Stimulated activated CD8-positive, alpha-beta memory T cell treated with anti-CD3 and anti-CD28 coated beads, Interleukin-4, amount 100 ng/mL, for 24 hours (primary cell): Measurements from ENCODE around the gene ALG11.
A peak's percentile ranks its signal among the peaks of the same experiment; 100 is the strongest.
"Not testable (repeated sequence)": the region's sequence is repeated elsewhere in the genome, so short reads cannot be mapped to it uniquely, and the experiment has no call there.

Experiments used
- DNase-seq: peaks from one replicate; pipeline ENCODE4 v3.0.0-alpha.2; 2020; ENCODE audit warnings: low read depth

The ALG11 gene, protein sequence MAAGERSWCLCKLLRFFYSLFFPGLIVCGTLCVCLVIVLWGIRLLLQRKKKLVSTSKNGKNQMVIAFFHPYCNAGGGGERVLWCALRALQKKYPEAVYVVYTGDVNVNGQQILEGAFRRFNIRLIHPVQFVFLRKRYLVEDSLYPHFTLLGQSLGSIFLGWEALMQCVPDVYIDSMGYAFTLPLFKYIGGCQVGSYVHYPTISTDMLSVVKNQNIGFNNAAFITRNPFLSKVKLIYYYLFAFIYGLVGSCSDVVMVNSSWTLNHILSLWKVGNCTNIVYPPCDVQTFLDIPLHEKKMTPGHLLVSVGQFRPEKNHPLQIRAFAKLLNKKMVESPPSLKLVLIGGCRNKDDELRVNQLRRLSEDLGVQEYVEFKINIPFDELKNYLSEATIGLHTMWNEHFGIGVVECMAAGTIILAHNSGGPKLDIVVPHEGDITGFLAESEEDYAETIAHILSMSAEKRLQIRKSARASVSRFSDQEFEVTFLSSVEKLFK

DNA sequence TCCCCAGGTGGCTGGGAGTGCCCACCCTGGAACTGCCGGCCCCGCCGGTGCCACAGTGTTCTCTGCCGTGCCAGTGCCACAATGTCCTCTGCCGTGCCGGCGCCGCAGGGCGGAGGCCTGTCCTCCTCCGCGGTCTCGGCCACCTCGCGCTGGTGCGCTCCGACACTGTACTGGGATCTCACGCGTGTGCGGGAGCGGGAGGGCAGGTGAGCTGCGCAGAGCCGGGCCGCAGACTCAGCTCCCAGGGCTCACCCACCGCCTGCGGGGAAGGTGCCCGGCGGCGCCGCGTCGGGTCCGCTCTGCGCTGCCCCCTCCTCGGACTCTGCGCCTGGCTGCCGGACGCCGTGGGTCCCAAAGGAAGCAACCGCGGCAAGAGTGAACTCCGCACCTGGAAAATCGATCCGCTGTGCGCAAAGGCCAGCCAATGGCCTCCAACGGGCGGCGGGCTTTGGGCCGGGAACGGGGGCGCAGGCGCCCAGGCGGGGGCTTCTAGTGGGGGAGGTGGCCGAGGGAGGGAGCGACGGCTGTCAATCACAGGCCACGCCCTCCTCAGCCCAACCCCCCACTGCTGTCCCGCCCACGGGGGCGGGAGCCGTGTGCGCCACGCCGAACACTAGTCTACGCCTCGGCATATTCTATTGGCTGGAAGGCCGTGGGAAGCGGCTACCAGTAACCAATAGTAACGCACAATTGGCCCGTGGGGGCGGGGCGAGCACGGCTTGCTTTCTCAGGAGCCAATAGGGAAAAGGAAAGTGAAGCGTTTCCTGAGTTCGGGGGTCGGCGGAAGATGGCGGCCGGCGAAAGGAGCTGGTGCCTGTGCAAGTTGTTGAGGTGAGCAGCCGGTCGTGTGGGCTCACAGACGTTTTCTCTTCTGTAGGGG is at the start of gene ALG11:
Gene ALG11, plus strand, starts transcription at position 767 of the 880 bp plus-strand sequence. Its CDS starts 21 bp downstream, at position 788.
- DNase-seq, result peak; percentile 99

DNA sequence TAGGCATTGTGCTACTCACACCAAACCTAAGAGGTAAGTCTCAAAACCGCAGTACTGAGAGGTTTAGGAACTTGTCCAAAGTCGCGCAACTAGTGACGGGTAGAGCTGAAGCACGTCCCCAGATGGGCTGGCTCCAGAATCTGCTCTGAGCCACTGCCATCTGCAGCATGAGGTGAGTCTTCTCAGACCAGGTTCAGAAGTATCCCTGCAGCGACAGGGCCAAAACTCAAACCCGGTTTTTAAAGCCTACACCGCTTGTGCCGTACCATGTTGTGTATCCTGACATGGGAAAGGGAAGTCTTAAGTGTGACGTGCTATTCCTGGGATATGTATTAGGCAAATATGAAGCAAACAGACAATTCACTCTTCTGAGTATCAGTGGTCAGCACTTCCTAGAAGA is 46.0 kb upstream of the ALG11 start:
- no peak for DNase-seq

DNA sequence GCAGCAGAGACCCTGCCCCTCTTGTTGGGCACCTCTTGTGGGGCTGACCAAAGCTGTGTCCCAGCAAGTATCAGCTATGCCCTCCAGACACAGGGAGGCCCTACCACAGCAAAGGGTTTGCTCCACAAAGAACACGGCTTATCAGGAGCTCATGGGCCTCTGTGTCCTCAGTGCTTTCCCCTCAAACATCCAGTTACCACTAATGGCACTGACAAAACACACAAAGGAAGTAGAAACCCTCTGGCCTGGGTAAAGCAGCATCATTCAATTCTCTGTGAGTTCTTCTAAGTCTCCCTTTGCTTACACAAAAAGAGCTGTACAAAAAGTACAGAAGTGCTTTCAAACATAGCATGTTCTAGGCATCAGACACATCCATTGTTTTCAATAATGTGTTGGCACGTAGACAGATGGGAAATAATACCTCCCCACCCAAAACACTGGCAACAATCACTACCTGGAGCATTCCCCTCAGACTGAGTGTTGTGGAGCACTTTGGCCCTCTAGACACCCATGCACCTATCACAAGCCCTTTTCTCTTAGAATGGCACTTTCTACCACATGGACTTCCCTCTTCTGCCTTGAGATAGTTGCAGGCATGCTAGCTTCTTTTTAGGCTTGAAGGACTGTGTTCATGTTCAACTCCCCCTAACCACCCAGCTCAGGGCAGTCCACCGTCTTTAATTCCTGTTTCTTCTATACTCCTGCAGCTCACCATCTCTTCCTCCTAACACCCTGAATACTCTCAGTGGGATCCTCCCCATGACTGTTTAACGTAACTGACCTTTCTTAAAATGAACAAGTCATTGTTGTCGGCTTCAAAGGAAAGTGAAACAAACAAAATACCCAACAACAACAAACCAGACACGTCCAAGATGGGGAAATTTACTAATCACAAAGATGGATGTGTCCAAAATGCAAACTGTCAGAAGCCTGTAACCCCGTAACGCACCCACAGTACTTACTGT is 44.4 kb upstream of the ALG11 start:
- DNase-seq, result no peak

DNA sequence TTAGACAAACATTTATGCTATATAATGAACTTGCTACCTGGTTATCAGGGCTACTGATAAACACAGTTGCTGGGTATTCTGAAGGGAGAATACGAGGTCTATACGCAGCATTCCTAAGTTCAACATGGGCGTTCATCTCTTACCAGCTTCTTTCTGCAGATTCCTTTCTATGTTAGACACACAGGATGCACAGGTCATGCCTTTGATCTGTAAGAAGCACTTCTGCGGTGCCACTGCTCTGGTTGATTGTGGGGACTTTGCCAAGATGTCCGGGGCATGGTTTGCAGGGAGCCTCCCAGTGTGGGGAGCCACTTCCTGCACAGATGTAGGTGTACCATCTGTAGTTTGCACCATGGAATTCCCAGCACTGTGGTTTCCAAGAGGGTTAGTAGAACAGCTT is 41.8 kb upstream of the ALG11 start:
- no peak for DNase-seq

DNA sequence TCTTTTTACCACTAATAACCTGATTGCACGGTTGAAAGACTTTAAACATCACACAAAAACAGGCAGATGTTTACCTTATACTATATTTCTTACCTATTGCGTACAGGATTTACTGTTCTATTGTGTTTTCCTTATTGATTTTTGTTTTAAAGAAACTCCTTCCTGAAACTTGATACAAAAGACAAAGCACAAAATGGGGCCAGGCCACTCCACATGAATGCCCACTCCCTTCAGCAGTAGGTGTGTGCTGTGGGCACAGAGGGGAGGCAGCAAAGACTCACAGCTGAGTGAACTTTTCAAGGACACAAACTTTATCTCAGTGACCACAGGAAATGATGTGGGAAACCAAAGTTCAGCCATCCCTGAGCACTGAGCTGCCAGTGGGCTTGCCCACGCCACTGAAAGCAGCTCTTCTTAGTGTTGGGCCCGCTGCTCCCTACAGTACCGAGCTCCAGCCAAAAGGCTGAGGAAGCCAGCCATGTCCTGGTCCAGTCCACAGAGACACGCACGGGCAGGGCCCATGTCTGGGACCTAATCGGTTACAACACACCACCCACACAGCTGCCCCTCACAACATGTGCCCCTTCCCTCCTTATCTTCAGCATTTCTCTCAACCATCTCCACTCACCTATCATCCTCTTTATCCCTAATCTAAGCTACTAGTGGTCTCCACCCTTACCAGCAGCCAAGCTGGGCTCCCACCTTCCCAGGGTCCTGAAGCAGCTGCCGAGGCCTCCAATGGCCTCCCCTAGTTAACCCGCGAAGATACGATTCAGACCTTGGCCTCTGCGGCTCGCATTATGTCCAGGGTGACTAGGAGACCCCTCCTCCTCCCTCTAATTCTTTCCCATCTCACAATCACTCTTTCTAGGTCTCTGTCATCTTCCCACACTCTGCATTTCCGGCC is 40.4 kb upstream of the ALG11 start:
- DNase-seq, result no peak

DNA sequence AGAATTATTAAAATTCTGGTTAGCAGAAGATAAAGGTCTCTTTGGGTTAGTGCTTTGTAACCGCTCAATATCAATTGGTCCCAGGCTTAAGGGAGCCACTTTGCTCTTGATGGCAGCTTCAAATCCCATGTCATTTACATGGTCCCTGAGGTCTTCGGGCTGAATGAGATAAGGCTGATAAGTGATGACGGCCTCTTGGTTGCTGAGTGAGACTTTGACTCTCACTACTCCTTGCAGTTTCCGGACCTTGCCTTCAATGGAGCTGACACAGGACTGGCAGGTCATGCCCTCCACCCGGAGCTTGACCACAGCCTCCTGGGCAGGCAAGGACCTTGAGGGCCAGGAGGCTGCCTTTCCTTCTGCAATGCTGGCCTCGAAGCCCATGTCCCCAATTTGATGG is 37.7 kb upstream of the ALG11 start:
- no peak for DNase-seq

DNA sequence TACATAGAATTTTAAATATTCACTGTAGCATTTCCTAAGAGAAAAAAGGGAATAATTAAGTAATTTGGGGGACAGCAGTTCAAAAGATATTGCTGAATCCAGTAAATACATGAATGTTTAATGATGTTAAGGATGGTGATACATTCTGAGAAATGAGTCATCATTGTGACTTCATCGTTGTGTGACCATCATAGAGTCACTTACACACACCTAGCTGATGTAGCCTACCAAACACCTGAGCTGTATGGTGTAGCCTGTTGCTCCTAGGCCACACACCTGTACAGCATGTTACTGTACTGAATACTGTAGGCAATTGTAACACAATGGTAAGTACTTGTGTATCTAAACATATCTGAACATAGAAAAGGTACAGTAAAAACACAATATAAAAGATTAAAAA is 35.8 kb upstream of the ALG11 start:
- DNase-seq, result no peak

DNA sequence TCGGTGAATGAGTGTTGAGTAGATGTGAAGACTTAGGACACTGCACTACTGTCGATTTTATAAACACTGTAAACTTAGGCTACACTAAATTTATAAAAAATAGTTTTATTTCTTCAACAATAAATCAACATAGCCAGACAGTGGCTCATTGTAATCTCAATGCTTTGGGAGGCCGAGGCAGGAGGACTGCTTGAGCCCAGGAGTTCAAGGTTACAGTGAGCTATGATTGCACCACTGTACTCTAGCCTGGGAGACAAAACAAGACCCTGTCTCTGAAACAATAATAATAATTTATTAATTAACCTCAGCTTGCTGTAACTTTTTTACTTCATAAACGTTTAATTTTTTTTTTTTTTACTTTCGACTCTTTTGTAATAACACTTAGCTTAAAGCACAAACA is 35.3 kb upstream of the ALG11 start:
- no peak for DNase-seq

DNA sequence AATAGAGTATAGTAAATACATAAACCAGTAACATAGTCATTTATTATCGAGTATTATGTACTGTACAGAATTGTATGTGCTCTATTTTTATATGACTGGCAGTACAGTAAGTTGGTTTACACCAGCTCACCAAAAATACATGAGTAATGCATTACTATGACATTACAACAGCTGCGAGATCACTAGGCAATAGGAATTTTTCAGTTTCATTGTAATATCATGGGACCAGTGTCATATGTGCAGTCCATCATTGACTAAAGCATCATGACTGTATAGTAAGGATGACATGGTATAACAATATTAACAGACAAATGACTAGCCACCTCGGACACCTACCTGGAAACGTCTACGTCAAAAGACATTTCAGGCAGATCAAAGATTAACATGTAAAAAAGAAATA is 34.6 kb upstream of the ALG11 start:
- DNase-seq, result no peak

DNA sequence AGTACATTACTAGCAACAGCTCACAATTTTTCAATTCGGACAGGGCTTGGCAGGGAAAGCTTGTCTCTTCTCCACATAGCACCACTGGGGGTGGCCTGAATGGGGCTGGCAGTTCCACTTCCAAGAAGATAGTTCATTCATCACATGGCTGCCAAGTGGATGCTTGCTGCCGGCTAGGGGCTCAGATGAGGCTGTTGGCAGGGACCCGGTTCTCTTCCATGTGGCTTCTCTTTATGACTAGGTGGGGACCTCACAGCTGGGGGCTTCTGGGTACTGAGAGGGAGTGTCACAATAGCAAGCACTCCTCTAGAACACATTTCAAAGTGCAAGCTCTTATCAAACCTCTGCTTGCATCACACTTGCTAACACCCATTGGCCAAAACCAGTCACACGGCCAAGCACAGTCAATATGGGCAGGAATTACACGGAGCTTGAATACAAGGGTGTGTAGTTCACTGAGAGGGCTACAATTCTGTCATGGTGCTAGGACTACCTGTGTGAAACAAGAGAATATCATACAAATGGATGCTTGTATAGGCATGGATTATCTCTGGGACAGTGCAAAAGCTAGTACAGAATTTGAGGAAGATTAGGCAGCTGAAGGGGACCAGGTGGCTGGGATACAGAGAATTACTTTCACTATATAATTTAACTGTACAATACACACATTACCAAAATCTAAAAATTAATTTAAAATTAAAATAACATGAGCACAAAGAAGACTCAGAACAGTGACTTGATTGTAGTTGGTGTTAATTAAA is 33.2 kb upstream of the ALG11 start:
- no peak for DNase-seq

DNA sequence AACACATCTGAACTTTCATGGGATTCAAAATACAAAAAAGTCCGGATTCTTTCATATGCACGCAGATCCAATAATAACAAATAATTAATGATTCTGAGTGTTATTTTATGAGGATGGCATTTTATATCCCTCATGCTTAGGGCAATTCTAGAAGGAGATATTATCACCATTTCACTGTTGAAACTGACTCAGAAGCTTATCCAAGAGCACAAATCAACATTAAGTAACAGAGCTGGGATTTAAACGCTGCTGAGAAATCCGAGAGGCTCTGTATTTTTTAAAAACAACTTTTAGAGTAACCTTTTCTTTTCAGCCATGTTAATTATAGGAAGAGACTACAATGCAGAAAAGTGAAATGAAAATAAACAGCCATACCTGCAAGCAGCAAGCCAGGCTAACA is 31.3 kb upstream of the ALG11 start:
- DNase-seq, result no peak

DNA sequence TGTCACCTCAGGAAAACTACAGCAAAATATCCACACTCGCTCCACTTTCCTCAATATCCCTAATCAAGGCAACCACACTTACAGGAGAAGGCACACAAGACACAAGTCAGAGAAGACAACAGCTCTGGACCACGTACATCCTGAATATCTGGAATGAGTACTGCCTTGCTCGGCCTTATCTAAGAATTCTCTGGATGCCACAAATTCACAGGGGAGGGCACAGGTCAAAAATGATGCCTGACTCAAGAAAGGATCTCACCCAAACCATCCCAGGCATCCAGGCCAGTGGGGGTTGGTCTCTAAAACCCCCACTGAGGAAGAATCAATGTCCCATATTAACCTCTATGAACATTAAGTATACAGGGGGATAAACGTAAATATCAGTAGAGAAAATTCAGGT is 30.8 kb upstream of the ALG11 start:
- no peak for DNase-seq

DNA sequence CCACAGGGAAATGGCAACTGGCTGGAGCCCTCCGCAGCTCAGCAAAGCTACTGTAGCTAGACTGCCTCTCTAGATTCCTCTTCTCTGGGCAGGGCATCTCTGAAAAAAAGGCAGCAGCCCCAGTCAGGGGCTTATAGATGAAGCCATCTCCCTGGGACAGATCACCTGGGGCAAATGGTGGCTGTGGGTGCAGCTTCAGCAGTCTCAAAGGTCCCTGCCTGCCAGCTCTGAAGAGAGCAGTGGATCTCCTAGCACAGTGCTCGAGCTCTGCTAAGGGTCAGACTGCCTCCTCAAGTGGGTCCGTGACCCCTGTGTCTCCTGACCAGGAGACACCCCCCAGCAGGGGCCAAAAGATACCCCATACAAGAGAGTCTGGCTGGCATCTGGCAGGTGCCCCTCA is 28.9 kb upstream of the ALG11 start:
- not testable (repeated sequence) for DNase-seq

DNA sequence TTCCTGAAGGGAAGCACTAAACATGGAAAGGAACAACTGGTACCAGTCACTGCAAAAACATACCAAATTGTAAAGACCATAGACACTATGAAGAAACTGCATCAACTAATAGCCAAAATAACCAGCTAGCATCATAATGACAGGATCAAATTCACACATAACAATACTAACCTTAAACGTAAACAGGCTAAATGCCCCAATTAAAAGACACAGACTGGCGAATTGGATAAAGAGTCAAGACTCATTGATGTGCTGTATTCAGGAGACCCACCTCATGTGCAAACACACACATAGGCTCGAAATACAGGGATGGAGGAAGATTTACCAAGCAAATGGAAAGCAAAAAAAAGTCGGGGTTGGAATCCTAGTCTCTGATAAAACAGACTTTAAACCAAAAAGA is 27.3 kb upstream of the ALG11 start:
- not testable (repeated sequence) for DNase-seq

DNA sequence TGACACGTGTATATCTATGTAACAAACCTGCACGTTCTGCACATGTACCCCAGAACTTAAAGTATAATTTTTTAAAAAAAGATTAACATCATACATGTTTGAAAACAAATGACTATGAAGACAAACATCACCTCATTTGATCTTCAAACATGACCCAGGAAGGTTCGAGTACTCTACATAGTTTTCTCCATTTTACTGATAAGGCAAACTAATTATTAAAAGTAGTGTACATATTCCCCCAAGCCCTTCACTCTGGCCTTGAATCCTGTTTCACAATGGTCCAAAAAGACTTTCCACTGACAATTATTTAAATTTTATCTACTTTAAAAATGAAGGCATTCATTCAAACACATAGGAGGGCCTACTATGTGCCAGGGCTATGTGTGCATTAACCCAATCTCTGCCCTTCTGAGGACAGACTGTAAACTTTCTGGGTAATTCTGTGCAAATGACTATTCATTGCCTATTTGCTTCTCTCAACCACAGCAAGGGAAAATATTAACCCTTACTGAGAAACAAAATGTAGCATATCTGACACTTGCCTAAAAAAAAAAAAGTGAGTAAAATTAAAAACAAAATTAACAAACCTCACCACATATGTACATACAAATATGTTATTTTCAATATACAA is 23.1 kb upstream of the ALG11 start:
- no peak for DNase-seq

DNA sequence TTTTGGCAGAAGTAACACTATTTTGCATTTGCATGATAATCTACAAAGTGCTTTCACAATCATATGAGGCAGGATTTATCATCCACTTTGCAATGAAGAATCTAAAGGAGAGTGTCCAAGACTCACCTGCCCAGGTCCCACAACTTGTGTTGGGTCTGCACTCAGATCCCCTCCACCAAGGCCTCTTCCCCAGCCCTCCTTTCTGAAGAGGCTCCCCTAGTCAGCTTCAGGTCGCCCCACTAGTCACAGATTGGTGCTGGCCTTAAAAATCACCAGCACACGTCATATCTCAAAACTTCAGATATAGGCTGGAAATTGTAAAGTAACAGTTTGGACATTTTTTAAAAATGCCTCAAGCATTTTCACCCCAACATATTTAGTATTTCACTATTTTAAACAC is 18.5 kb upstream of the ALG11 start:
- DNase-seq, result no peak

DNA sequence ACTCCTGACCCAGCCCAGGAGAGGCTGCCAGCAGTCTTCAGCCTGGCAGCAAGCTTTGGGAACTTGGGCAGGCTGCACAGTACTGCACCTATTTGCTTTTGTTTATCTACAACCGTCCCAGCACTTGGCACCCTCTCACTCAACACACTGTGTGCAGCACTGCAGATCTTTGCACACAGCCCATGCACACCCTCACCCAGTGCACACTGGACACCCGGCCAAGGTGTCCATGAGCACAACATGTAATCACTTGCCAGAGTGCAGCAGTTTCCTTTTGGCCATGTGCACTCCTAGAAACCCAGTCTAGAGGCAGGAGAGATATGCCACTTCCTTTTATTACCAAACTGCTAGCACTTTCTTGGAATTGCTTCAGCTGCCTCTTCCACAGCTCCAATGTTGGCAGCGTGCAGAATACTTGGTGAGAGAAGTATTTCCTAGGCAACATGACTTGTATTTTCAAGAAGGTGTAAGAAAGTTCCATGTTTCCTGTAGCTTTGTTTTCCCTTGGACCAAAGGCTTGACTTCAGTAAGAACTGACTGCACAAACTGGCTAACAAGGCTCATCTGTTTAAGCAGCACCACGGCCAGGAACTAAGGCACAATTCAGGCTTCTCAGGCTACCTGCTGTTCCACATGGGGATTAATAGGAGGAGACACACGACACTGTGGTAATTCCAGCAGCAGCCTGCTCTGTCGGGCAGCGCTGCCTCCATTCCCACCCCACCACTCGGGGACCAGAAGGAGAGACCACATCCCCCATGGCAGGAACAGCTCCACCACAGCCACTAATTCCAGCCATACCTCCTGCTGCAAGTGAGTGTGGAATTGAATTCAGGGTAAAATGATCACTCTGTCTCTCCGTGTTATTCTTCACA is 16.3 kb upstream of the ALG11 start:
- DNase-seq, result no peak

DNA sequence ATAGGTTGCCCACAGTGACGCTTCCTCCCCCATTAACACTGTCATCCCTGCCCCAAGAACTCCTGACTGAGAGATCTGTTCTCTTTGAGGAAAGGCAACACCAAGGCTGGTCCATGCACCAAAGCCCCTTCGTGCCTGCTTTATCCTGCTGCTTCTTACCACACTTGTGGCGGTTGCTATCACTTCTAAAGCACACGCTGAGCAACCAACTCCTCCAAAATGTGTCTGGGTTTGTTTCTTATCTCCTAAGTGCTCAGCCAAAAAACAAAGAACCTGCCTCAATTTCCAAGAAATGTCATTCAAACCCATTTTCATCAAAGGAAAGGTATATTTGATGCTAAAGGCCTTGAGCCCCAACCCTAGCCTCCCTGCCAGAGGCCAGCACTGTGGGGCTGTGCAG is 15.6 kb upstream of the ALG11 start:
- no peak for DNase-seq

DNA sequence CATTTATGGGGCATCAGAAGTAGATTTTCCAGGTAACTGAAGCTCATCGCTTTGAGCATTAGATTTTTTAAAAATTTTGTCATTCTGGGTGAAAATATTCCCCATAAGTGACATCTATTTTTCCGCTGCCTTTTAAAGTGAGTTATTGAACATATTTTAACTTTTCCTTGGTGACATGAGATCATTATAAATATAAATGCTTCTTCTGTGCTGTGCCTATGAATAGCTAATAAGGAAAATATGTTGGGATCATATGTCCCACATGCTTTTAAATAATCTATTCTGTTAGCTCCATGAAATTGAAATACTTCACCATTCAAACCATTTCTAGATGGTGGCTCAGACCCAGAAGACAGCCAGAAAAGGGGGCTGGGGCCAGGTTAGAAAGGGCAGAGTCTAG is 15.0 kb upstream of the ALG11 start:
- DNase-seq, result no peak
